Measurements from ENCODE around the gene TBR1. TPM values are rescaled to one million over a fixed set of nuclear protein-coding genes. Genes with fewer than 3 reads are reported as not detected.

The TBR1 gene
- total and polyA plus RNA-seq, 2 of the 4 experiments (the other 2 are of a cell fraction) = not detected

DNA sequence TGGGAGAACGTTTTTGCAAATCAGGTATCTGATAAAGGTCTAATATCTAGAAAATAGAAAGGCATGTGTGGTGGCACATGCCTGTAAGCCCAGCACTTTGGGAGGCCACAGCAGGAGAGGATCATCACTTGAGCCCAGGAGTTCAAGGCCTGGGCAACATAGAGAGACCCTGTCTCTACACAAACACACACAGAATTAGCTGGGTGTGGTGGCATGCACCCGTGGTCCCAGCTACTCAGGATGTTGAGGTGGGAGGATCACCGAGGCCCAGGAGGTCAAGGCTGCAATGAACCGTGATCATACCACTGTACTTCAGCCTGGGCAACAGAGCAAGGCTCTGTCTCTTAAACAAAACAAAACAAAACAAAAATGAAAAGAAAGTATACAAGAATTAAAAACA is 13.8 kb upstream of the TBR1 start:
- intact Hi-C loops (cut with micrococcal nuclease) = no loop called here
- WGBS, 2 experiments (ENCODE audit: extremely low coverage in 2 of 2, insufficient read length in 1 of 2) = no CpG with 5 or more reads among the region's 4 CpGs

More for the DNA sequence above, 13.8 kb upstream of the TBR1 start:
- Histone ChIP-seq H3K4me3 (ENCODE audit: insufficient read depth, low read depth, low read length) (no peak overlapping the region), H4K8ac (ENCODE audit: low read depth in 2 of 2, low read length in 2 of 2) (no peak overlapping the region), H3K14ac (replicated peaks; ENCODE audit: low read depth, low read length) (no peak overlapping the region), H2BK120ac (ENCODE audit: low read depth, low read length) (no peak overlapping the region), H2AK9ac (replicated peaks; ENCODE audit: low read depth, low read length, poor library complexity) (no peak overlapping the region), H3K18ac (ENCODE audit: low read depth, low read length) (no peak overlapping the region), H3K9me3 (ENCODE audit: control insufficient read depth, insufficient read depth, low read length) (no peaks in the 10 kb centered on the region), H3K27me3 (ENCODE audit: control insufficient read depth, insufficient read depth, low read length) (no peaks in the 10 kb centered on the region), H3K23ac (ENCODE audit: low read depth, low read length) (no peak overlapping the region), H3K56ac (ENCODE audit: extremely low read depth, insufficient read depth, low read length) (no peak overlapping the region), H3K79me1 (ENCODE audit: low read depth in 1 of 2, low read length in 2 of 2) (peaks cover 2 to 3% of the 10 kb centered on the region in 2 experiments; a peak in 2 of 4 replicates), H3K4me2 (ENCODE audit: low read depth, low read length) (no peak overlapping the region), H2BK15ac (ENCODE audit: low read depth, low read length) (no peak overlapping the region), H2BK5ac (ENCODE audit: low read depth, low read length, poor library complexity, severe bottlenecking) (no peak overlapping the region), H2AK5ac (ENCODE audit: low read depth, low read length) (no peak overlapping the region), H4K91ac (ENCODE audit: insufficient read depth, low read depth, low read length) (no peak overlapping the region), H4K5ac (ENCODE audit: low read depth, low read length) (no peak overlapping the region), H3K9me1 (ENCODE audit: insufficient read depth, low read length) (no peaks in the 10 kb centered on the region), H3K27ac (ENCODE audit: insufficient read depth, low read length) (no peak overlapping the region), H3K9ac (ENCODE audit: low read depth, low read length) (no peak overlapping the region), H2BK20ac (ENCODE audit: low read depth, low read length) (no peak overlapping the region), H3K4ac (ENCODE audit: low read depth, low read length) (no peak overlapping the region), H3K36me3 (ENCODE audit: control insufficient read depth, insufficient read depth, low read length) (peaks cover 9% of the 10 kb centered on the region), H2AFZ (replicated peaks; ENCODE audit: low read length, poor library complexity) (no peak overlapping the region), H4K20me1 (ENCODE audit: insufficient read depth, low read length) (no peaks in the 10 kb centered on the region), H3K4me1 (ENCODE audit: control insufficient read depth, insufficient read depth, low read length) (no peaks in the 10 kb centered on the region)
- ATAC-seq (ENCODE audit: low read depth) = no peak
- CTCF ChIA-PET = no interaction called here
- TF ChIP-seq USF2 (IDR thresholded peaks at IDR 0.05; ENCODE audit: low read depth, low read length) = no peak
- TF ChIP-seq RCOR1 (IDR thresholded peaks at IDR 0.05; ENCODE audit: insufficient replicate concordance, low read length) = no peak
- TF ChIP-seq CHD1 (IDR thresholded peaks at IDR 0.05; ENCODE audit: low read depth, low read length) = no peak
- TF ChIP-seq, protein P1, sequence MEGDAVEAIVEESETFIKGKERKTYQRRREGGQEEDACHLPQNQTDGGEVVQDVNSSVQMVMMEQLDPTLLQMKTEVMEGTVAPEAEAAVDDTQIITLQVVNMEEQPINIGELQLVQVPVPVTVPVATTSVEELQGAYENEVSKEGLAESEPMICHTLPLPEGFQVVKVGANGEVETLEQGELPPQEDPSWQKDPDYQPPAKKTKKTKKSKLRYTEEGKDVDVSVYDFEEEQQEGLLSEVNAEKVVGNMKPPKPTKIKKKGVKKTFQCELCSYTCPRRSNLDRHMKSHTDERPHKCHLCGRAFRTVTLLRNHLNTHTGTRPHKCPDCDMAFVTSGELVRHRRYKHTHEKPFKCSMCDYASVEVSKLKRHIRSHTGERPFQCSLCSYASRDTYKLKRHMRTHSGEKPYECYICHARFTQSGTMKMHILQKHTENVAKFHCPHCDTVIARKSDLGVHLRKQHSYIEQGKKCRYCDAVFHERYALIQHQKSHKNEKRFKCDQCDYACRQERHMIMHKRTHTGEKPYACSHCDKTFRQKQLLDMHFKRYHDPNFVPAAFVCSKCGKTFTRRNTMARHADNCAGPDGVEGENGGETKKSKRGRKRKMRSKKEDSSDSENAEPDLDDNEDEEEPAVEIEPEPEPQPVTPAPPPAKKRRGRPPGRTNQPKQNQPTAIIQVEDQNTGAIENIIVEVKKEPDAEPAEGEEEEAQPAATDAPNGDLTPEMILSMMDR (conservative IDR thresholded peaks at IDR 0.05; ENCODE audit: low read depth, low read length) = no peak
- TF ChIP-seq NFE2L2 (IDR thresholded peaks at IDR 0.05; ENCODE audit: low read depth, low read length) = no peak
- no peak for TF ChIP-seq CEBPB (IDR thresholded peaks at IDR 0.05; ENCODE audit: low read depth, low read length)
- TF ChIP-seq RFX5 (IDR thresholded peaks at IDR 0.05; ENCODE audit: low read depth, low read length) = no peak
- TF ChIP-seq SMC3 (IDR thresholded peaks at IDR 0.05; ENCODE audit: low read depth, low read length) = no peak
- TF ChIP-seq, protein P2, sequence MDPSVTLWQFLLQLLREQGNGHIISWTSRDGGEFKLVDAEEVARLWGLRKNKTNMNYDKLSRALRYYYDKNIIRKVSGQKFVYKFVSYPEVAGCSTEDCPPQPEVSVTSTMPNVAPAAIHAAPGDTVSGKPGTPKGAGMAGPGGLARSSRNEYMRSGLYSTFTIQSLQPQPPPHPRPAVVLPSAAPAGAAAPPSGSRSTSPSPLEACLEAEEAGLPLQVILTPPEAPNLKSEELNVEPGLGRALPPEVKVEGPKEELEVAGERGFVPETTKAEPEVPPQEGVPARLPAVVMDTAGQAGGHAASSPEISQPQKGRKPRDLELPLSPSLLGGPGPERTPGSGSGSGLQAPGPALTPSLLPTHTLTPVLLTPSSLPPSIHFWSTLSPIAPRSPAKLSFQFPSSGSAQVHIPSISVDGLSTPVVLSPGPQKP (IDR thresholded peaks at IDR 0.05; ENCODE audit: borderline replicate concordance, low read depth, low read length) = no peak
- no peak for TF ChIP-seq BHLHE40 (IDR thresholded peaks at IDR 0.05; ENCODE audit: low read depth, low read length)
- no peak for TF ChIP-seq MXI1 (IDR thresholded peaks at IDR 0.05; ENCODE audit: borderline replicate concordance, low read depth, low read length)
- TF ChIP-seq POLR2A (IDR thresholded peaks at IDR 0.05; ENCODE audit: low read depth, low read length) = no peak
- TF ChIP-seq MAFK (IDR thresholded peaks at IDR 0.05; ENCODE audit: low read depth, low read length) = no peak
- in situ Hi-C loops (cut with MboI; ENCODE audit: low sequenced_read_pairs) (no loop called here), dilution Hi-C loops (cut with HindIII; ENCODE audit: low sequenced_read_pairs, unreplicated experiment) (no loop called here)
- POLR2A ChIA-PET (ENCODE audit: unreplicated experiment) = no interaction called here
- DNase-seq = no peak
- BruUV-seq (replicated peaks) = no TSS peak
